GM19397 (cell line): Measurements from ENCODE around the gene EPAS1.

Experiments
- ATAC-seq: cut with Tn5 transposase; IDR thresholded peaks from one replicate; pipeline ENCODE4 v1.9.1; 2021; ENCODE audit warnings: mild to moderate bottlenecking, moderate library complexity; ENCODE audit not compliant: unreplicated experiment

Gene EPAS1

GRCh38 chr2:46361920-46362666 is 64.9 kb downstream of the EPAS1 start:
- no peak for ATAC-seq

- ATAC-seq = no peak
These were observed 65.4 kb downstream of the EPAS1 start for GRCh38 chr2:46362667-46363012.

GRCh38 chr2:46363535-46364170 is 66.4 kb downstream of the EPAS1 start:
- ATAC-seq = no peak

- ATAC-seq = no peak
These were observed 67.7 kb downstream of the EPAS1 start for GRCh38 chr2:46364797-46365457.

- ATAC-seq = no peak
These were observed 68.9 kb downstream of the EPAS1 start for GRCh38 chr2:46365913-46366667.

- ATAC-seq = no peak
These were observed 69.5 kb downstream of the EPAS1 start for GRCh38 chr2:46366668-46367052.

- ATAC-seq = no peak
These were observed 70.1 kb downstream of the EPAS1 start for GRCh38 chr2:46367286-46367685.

GRCh38 chr2:46368401-46368800 is 71.2 kb downstream of the EPAS1 start:
- no peak for ATAC-seq

GRCh38 chr2:46369783-46370182 is 72.6 kb downstream of the EPAS1 start:
- ATAC-seq = no peak

GRCh38 chr2:46371854-46372253 is 74.6 kb downstream of the EPAS1 start:
- ATAC-seq = no peak

- no peak for ATAC-seq
These were observed 75.3 kb downstream of the EPAS1 start for GRCh38 chr2:46372475-46372874.

GRCh38 chr2:46373238-46373637 is 76.0 kb downstream of the EPAS1 start:
- no peak for ATAC-seq

- no peak for ATAC-seq
These were observed 78.4 kb downstream of the EPAS1 start for GRCh38 chr2:46375566-46376125.

- no peak for ATAC-seq
These were observed 79.4 kb downstream of the EPAS1 start for GRCh38 chr2:46376586-46376985.

- no peak for ATAC-seq
These were observed 79.9 kb downstream of the EPAS1 start for GRCh38 chr2:46377101-46377581.

GRCh38 chr2:46377666-46378560 is 80.7 kb downstream of the EPAS1 start:
- ATAC-seq = no peak

GRCh38 chr2:46378616-46379015 is 81.4 kb downstream of the EPAS1 start:
- no peak for ATAC-seq

GRCh38 chr2:46379213-46380037 is 82.2 kb downstream of the EPAS1 start:
- no peak for ATAC-seq
